ENCODE measurements around the gene BARD1. TPM values are rescaled to one million over a fixed set of nuclear protein-coding genes. Genes with fewer than 3 reads are reported as not detected.

Gene BARD1
- total and polyA plus RNA-seq, 4 donors: 0.54 to 11.3 (median 3.0) TPM

DNA sequence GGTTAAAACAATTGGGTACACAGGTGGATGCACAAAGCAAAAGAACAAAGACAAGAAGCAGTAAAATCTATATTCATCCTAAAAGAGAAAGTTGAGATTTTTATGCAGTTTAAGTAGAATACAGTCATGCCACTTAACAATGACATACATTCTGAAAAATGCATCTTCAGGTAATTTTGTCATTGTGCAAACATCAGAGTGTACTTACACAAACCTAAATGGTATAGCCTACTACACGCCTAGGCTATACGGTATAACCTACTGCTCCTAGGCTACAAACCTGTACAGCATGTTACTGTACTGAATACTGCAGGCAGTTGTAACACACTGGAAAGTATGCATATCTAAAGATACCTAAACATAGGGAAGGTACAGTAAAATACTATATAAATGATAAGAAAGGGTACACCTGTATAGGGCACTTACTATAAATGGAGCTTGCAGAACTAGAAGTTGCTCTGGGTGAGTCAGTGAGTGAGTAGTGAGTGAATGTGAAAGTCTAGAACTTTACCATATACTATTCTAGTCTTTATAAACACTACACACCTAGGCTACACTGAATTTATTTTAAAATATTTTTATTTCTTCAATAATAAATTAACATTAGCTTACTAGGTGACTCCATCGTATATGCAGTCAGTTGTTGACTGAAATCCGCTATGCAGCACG, 132.9 kb downstream of the BARD1 start:
- Histone ChIP-seq H3K9ac (ENCODE audit: low read depth in 1 of 2, low read length in 2 of 2) (no peak overlapping the region), H3K4me1 (ENCODE audit: control insufficient read depth in 4 of 4, insufficient read depth in 4 of 4, low read length in 3 of 4) (no peaks in the 10 kb centered on the region), H3K27ac (ENCODE audit: low read depth in 1 of 2, low read length in 2 of 2) (no peak overlapping the region), H3K9me3 (ENCODE audit: control insufficient read depth in 4 of 4, low read length in 3 of 4) (no peaks in the 10 kb centered on the region), H3K36me3 (ENCODE audit: control insufficient read depth in 4 of 4, insufficient read depth in 3 of 4, low read depth in 1 of 4, low read length in 3 of 4) (no peaks in the 10 kb centered on the region), H3K27me3 (ENCODE audit: control insufficient read depth in 4 of 4, insufficient read depth in 4 of 4, low read length in 3 of 4) (no peaks in the 10 kb centered on the region), H3K4me3 (ENCODE audit: low read depth in 1 of 3, low read length in 3 of 3) (no peak overlapping the region)
- no peak for TF ChIP-seq SP1 (IDR thresholded peaks at IDR 0.05)
- TF ChIP-seq FOXA1 (IDR thresholded peaks at IDR 0.05): no peak
- no peak for TF ChIP-seq RXRA (IDR thresholded peaks at IDR 0.05)
- TF ChIP-seq, protein P1, sequence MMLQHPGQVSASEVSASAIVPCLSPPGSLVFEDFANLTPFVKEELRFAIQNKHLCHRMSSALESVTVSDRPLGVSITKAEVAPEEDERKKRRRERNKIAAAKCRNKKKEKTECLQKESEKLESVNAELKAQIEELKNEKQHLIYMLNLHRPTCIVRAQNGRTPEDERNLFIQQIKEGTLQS (IDR thresholded peaks at IDR 0.05): no peak
- TF ChIP-seq HNF4A (conservative IDR thresholded peaks at IDR 0.05): no peak
- TF ChIP-seq, protein P2, sequence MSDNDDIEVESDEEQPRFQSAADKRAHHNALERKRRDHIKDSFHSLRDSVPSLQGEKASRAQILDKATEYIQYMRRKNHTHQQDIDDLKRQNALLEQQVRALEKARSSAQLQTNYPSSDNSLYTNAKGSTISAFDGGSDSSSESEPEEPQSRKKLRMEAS (IDR thresholded peaks at IDR 0.05): no peak
- TF ChIP-seq, protein P3, sequence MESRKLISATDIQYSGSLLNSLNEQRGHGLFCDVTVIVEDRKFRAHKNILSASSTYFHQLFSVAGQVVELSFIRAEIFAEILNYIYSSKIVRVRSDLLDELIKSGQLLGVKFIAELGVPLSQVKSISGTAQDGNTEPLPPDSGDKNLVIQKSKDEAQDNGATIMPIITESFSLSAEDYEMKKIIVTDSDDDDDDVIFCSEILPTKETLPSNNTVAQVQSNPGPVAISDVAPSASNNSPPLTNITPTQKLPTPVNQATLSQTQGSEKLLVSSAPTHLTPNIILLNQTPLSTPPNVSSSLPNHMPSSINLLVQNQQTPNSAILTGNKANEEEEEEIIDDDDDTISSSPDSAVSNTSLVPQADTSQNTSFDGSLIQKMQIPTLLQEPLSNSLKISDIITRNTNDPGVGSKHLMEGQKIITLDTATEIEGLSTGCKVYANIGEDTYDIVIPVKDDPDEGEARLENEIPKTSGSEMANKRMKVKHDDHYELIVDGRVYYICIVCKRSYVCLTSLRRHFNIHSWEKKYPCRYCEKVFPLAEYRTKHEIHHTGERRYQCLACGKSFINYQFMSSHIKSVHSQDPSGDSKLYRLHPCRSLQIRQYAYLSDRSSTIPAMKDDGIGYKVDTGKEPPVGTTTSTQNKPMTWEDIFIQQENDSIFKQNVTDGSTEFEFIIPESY (IDR thresholded peaks at IDR 0.05): no peak
- TF ChIP-seq, protein P4, sequence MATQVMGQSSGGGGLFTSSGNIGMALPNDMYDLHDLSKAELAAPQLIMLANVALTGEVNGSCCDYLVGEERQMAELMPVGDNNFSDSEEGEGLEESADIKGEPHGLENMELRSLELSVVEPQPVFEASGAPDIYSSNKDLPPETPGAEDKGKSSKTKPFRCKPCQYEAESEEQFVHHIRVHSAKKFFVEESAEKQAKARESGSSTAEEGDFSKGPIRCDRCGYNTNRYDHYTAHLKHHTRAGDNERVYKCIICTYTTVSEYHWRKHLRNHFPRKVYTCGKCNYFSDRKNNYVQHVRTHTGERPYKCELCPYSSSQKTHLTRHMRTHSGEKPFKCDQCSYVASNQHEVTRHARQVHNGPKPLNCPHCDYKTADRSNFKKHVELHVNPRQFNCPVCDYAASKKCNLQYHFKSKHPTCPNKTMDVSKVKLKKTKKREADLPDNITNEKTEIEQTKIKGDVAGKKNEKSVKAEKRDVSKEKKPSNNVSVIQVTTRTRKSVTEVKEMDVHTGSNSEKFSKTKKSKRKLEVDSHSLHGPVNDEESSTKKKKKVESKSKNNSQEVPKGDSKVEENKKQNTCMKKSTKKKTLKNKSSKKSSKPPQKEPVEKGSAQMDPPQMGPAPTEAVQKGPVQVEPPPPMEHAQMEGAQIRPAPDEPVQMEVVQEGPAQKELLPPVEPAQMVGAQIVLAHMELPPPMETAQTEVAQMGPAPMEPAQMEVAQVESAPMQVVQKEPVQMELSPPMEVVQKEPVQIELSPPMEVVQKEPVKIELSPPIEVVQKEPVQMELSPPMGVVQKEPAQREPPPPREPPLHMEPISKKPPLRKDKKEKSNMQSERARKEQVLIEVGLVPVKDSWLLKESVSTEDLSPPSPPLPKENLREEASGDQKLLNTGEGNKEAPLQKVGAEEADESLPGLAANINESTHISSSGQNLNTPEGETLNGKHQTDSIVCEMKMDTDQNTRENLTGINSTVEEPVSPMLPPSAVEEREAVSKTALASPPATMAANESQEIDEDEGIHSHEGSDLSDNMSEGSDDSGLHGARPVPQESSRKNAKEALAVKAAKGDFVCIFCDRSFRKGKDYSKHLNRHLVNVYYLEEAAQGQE (IDR thresholded peaks at IDR 0.05): no peak
- TF ChIP-seq GABPA (IDR thresholded peaks at IDR 0.05 in 1 of 2, conservative IDR thresholded peaks at IDR 0.05 in 1 of 2): no peak
- TF ChIP-seq RAD21 (IDR thresholded peaks at IDR 0.05): no peak
- no peak for TF ChIP-seq YY1 (IDR thresholded peaks at IDR 0.05)
- TF ChIP-seq JUND (IDR thresholded peaks at IDR 0.05): no peak
- TF ChIP-seq NR2F2 (IDR thresholded peaks at IDR 0.05): no peak
- TF ChIP-seq, protein P5, sequence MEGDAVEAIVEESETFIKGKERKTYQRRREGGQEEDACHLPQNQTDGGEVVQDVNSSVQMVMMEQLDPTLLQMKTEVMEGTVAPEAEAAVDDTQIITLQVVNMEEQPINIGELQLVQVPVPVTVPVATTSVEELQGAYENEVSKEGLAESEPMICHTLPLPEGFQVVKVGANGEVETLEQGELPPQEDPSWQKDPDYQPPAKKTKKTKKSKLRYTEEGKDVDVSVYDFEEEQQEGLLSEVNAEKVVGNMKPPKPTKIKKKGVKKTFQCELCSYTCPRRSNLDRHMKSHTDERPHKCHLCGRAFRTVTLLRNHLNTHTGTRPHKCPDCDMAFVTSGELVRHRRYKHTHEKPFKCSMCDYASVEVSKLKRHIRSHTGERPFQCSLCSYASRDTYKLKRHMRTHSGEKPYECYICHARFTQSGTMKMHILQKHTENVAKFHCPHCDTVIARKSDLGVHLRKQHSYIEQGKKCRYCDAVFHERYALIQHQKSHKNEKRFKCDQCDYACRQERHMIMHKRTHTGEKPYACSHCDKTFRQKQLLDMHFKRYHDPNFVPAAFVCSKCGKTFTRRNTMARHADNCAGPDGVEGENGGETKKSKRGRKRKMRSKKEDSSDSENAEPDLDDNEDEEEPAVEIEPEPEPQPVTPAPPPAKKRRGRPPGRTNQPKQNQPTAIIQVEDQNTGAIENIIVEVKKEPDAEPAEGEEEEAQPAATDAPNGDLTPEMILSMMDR (IDR thresholded peaks at IDR 0.05; ENCODE audit: low read depth, low read length, missing input control): no peak
- no peak for TF ChIP-seq EGR1 (IDR thresholded peaks at IDR 0.05; ENCODE audit: low read depth in 2 of 2)
- no peak for TF ChIP-seq FOXA2 (IDR thresholded peaks at IDR 0.05)
- no peak for TF ChIP-seq HNF4G (IDR thresholded peaks at IDR 0.05)
- TF ChIP-seq TAF1 (conservative IDR thresholded peaks at IDR 0.05): no peak
- no peak for DNase-seq (ENCODE audit: low spot score)
- 94% methylated on average over 5 of the region's 5 CpGs for WGBS

Small RNA genes within 50 kb of the gene (small RNA-seq; reads per million reads assigned to genes)
- 0.29 reads per million, percentile 25 among the genes with 10 or more reads in this experiment for gene SNORA70I

Measured in liver (tissue), 10 donors.